Right renal pelvis (tissue), 4 donors: ENCODE results near the gene LDB2. TPM values are rescaled to one million over a fixed set of nuclear protein-coding genes. Genes with fewer than 3 reads are reported as not detected.

ENCODE experiments used
- DNase-seq, 4 donors: peaks; one replicate each; pipeline ENCODE4 v3.0.0-alpha.2; 2013; ENCODE audit warnings: low read depth in 4 of 4, low spot score in 3 of 4, missing footprints in 1 of 4
- polyA plus RNA-seq, 4 donors: library from polyadenylated mRNA; unstranded; fragments of 120-200 nt; gene quantifications; one replicate each; pipeline ENCODE4 v1.2.1, GENCODE V29; 2013; ENCODE audit not compliant: insufficient read length in 4 of 4

The LDB2 gene
- polyA plus RNA-seq, 4 donors = 84.4 to 109 (median 108) TPM

DNA sequence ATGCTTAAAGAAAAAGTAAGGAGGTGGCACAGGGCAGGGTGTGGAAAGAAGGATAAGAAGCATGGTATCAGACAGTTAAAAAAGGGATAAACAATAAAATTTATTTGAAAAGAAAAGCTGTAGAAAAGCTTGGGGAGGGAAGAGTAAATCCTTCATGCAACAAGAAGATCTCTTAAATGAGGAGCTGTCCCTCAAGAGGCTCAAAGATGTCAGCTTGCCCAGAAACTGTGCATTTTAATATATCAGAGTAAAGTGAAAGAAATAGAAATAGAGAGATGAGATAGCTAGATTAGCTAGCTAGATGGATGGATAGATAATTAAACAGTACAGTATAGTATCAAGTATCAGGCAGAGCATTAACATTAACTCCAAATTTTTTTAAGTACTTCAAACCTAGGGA is 170.3 kb downstream of the LDB2 start:
- DNase-seq = no peak

DNA sequence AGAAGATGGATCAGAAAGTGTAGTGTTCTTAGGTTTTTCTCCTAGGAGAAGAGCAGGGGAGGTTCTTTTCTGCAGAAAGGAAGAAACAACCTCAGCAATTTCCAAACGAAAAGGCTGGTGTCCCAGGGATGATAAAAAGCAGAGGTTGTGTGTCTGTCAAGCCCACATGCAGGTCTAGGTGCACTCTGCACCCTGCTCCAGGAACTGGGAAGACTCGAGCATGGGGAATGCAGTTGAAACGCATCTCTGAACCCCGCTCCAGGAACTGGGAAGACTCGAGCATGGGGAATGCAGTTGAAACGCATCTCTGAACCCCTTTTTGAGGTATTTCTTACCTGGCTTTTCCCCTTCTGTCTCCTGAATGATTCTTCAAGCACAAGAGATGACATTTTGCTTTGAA is 171.2 kb downstream of the LDB2 start:
- DNase-seq = no peak

DNA sequence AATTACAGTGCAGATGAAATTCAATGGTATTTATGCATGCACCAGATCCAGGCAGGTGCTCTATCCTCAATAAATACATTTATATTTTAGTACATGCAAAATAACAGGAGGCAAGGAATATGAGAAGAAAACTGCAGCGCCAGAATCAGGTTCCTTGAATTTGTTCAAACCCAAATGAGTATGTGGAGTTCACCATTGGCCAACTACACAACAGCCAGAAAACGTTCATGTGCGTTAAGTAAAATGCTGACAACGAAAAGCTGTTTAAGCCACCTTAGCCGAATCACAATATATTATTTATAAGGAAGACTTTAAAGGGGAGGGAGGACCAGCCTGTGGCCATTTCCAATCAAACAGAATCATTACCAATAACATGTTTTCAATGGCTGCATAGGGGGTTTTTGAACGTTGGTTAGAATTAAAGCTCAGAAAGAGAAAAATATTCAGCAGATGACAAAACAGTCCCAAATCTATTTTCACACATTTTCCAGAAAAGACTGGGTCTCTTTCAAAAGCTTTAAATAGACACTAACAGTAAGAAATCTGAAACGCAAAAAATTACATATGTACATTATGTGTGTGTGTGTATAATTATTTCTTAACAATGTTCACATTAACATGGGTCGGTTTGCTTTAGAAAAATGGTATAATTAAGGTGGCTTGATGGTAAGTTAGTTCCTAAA is 171.9 kb downstream of the LDB2 start:
- no peak for DNase-seq

DNA sequence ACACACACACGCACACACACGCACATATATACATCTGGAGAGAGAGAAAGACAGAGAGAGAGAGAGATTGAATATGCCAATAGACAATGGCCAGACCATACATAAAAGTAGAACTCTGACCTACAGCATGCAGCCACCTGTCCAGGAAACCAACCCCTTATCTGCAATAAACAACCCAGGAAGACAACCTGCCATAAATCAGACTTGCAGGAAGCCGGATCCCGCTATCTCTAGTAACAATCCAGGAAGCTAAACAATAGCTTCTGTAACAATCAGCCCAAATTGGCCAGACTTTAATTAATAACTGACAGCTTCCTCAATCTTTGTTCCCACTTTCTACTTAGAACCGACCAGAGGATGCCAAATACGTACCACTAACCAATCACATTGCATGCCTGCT is 173.2 kb downstream of the LDB2 start:
- DNase-seq = no peak

DNA sequence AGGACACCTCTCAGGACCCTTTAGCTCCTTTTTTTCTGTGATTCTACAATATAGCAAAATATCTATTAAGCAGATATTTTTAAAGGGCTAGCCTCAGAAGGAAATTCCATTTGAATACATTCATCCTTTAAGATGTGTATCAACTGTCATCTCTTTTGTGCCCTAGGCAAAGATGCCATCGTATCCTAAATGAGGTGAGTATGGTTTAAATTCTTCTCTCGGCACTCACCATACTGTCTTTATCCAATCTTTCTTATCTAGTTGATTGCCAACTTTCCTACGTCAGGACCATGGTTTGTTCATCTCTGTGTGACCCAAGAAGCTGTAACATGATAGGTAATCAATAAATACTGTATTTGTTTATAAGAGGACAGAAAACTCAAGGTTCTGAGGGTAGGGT is 176.0 kb downstream of the LDB2 start:
- no peak for DNase-seq

DNA sequence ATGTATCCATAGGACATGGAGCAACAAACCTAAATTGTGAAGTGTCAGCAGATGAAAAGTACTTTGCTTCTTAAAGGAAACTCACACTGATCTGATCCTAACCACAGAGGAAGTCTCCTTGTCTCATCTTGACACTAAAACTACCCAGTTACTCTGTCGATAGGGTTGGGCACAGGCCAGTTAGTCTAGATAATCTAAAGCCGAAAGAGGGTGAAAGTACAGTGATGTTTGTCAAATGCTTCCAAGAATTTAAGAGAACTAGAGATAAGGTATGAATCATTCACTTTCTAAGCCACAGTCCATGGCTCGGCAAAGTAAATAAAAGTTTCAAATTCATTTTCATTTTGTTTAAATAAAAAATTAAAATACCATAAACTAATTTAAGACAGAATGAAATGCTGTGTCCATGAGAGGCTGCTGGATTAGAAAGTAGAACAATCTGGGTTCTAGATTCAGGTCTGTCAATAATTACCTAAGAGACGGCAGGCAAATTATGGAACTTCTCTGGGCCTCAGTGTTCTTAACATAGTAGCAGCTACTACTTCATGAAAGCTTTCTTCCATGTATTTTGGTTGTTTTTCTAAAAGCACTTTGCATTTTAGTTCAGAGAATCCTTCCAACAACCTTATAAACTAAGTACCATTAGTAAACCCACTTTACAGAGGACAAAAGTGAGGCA is 176.7 kb downstream of the LDB2 start:
- no peak for DNase-seq

DNA sequence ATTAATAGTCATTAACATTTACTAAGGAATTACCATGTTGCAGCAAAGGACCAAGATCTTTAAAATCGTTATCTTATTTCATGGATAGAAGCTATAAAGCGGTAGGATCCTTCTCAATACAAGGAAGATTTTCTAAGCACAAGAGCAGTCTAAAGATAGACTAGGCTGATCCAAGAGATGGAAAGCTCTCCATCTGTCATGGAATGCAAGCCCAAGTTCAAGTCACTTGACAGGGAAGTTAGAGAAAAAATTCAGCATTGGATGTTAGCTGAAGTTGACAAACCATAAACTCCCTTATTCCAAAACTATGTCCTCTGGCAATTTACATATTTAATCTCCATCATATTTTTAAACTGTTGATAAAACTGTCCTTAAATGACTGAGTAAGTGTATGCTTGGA is 177.7 kb downstream of the LDB2 start:
- no peak for DNase-seq

DNA sequence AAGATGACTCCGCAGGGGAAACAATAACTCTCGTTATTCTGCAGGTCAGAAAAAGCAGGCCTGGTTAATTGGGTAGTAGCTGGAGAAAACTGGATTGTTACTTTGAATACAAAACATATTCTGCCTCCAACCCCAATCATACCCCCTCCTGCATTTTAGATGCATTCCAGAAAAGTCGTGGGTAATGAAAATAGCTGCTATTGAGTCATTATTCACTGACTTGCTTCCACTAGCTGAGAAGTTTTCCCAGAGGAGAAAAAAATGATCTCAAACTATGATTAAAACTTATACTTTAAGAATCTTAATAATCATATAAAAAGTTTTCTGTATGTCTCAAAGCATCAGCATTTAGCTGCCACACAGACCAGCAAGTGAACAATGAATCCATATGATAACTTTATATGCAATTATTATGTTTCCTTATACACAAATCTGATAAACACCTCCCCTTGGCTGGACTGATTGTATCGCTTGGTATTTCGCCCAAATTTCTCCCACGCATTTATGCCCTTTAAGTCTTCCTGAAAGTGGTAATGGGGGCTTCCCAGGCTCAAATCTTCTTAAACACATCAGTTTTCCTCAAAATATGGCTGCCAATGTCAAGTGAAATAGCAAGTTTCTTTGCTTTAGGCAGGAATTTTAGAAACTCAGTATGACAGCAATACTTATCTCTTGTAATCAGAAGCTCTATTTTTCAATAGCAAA is 181.0 kb downstream of the LDB2 start:
- no peak for DNase-seq

DNA sequence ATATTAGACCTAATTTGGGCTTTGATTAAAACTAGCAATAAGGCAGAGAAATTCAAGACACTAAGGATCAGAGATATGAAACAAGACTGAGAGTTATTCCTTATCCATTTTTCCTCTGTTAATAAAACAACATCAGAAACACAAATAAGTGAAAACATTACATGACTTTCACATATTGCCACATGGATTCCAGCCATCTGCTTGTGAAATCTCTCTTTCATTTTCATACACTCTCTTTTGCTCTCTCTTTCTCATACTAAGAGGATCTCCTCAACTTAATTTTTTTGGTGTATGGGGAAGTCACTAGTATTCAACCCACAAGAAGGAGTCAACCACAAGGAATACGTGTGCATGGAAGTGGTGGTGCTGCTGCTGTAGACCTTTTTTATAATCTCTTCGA is 183.0 kb downstream of the LDB2 start:
- no peak for DNase-seq

DNA sequence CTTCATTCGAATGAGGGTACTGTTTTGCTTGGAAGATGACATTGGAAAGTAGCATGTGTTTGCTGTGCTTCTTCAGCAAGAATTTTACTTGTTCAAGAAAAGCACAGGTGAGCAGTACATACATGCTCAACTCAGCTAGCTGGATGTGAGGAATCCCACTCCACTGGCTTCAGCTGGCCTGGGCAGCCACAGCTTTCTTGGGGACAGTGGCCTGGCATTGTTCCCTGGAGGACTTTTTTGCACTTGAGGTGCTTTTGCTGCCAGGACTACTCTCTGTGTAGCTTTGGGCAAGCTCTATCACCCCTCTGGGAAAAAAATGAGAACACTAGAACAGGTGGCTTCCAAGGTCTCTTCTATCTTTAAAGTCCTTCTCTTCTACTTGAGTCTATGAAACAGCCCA is 184.3 kb downstream of the LDB2 start:
- no peak for DNase-seq

DNA sequence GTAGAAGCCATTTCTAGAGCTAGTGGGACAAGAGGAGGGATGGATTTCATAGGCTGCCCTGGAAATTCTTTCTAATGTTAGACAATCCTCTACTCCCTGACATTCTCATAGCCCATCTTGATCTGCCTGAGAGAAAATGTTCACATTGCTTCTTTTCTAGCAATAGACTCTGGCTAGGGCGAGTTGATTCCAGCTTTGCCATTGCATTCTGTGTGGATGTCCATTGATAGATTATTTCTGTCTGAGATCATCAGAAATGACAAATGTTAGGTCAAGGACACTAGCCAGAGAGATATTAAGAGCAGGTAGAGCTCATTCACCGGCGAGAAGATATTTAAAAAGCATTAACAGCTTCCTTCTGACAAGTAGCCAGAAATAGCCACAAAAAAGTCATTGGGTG is 184.7 kb downstream of the LDB2 start:
- no peak for DNase-seq

DNA sequence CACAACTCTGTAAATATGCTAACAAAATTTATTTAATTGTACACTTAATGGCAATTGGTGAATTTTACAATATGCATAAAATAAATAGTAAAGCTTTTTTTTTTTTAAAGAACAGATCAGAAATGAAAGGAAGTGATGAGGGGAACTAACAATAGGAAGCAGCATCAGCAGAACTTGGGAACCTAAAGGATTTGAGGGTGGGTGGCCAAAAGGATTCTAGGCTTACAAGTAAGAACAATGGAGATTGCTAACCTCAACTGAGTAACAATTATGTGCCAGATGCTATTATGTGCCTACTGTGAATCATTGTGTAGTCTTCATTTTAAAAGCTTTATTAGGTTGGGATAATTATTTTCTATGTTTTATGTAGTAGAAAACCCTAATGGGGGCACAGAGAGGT is 185.2 kb downstream of the LDB2 start:
- DNase-seq = no peak

DNA sequence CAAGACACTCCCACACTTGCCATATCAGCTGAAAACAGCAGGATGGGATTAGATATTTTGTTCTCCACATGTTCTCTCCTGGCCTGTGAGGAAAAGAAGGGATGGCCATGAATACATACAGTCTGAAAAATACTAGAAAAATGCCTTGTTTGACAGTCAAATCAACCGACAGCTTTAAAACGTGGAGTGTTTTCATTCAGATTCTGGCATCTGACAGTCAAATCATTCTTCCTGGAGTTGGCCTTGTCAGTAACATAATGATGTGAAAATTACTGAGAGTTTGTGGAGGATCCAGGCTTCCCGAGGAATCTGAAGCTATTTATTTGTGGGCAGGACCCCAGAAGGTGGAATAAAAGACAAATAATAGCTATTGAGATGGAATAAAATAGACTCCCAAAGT is 188.2 kb downstream of the LDB2 start:
- DNase-seq = no peak

DNA sequence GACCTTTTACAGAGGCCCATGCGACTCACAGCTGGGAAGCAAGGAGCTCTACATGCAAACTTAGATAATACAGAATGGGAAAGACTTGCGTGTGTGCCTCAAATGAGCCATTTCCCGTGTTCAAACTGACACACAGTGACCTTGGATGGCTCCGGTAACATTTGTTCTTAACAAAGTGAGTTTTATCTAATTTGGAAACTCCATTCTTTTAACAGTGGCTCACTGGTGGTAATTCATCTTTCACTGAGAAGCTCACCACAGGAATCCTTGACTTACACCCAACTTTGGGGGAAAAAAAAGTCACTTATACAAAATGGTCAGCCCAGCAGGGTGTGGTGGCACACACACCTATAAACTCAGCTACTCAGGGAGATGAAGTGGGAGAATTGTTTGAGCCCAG is 190.6 kb downstream of the LDB2 start:
- no peak for DNase-seq

DNA sequence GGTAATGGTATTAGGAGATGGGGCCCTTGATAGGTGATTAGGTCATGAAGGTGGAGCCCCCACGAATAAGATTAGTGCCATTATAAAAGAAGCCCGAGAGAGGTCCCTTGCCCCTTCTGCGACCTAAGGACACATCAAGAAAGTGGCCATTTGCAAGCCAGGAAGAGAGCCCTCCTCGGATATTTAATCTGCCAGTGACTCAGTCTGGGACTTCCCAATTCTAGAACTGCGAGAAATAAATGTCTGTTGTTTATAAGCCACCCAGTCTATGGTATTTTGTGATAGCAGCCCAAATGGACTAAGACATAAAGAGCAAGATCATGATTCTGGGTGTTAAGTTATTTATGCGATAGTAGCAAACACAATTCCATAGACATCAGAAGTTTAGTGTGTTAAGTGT is 192.2 kb downstream of the LDB2 start:
- no peak for DNase-seq

DNA sequence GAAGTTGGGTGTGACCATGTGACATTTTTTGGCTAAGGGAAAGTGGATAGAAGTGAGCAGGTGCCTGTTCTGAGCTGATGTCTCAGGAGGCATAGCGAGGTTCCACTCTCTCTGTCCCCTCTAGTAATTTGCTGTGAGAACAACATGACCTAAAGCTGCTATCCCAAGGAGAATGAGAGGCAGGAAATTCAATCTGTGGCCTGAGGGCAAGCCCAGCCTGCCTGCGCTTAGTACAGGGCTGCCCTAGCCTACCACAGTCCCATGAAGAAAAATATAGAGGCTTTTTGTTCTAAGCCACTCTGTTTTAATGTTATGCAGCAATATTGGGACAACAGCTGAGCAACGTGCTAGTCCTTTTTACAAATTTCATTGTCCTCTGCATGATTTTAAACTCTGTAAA is 193.1 kb downstream of the LDB2 start:
- DNase-seq = no peak

DNA sequence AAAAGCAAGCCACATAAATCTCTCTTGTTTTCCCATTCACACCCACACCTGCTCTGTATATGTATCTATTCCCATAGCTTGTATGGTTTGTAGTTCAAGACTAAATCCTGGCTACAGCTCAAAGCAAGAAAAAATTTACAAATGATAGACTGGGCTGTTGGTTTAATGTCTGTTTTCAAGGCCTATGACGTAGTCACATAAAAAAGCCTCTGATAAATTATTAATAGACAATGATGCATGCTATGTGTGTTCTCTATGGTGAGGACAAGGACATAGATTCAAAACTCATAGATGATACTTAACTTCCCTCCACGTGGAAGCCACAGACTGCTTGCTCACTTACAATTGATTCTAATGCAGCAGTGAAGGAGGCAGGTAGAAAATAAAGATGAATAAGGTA is 194.0 kb downstream of the LDB2 start:
- DNase-seq = no peak

DNA sequence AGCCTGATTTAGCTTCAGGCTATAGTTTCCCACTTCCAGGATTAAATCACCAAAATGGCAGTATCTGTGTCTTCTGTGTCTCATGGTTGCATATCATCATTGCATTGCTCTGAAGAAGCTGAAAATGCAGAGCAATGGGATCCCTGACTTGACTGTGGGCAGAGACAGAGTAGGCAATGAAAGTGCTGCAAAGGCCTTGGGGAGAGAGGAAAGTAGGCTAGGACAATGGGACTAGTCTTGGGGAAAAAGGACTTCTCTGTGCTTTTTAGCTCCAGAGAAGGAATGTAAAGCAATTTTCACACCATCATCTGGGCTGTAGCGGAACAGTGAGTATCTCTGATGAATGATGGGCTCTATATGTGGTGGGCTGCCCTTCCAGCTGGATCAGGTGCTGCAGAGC is 202.5 kb downstream of the LDB2 start:
- DNase-seq = no peak

DNA sequence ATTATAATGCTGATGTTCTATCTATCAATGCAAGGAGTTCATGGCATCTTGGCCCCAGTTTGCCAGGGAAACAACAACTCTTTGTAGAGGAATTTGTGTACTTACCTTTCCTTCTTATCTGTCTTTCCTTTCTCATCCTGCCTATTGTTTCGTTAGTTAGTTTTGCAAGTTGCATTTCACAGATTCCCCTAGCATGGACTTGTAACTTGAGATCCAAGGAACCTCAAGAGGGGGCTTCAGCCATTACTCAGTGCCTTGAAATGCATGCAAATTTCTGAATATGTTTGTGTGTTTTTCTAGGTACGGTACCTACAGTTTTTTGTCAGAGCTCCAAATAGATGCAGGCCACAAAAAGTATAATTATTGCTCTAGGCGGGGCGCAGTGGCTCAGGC is 203.6 kb downstream of the LDB2 start:
- DNase-seq = no peak

DNA sequence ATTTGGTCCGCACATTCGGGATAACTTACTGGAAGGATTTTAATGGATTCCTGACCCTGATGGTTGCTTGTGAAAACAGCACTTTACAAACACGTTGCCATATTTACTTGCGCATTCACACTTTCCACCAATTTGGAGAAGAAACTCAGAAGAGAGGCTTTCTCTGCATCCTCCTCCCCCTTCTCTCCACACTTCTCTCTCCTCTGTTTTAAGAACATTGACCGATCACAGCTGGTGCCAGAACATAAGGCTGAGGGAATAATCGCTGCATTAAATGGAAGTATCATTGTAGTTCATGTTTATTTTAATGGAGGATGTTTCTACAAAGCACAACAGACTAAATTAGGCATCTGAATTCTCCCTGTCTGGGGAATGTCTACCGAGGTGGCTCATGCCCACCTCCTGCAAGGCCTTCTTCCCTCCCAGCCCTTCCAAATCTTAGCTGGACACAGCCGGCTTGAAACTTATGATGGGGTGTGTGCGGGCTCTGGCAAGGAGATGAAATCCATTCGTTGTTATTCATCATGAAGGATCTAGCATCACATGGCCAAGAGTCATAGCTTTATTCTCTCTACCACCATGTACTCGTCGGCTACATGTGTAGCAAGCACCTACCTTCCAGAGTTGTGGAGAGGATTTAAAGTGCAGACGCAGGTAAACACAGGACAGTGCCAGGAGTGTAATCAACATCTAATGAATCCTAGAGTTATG is 204.1 kb downstream of the LDB2 start:
- peak in 2 of 4 donors; percentile 48 to 56 for DNase-seq

DNA sequence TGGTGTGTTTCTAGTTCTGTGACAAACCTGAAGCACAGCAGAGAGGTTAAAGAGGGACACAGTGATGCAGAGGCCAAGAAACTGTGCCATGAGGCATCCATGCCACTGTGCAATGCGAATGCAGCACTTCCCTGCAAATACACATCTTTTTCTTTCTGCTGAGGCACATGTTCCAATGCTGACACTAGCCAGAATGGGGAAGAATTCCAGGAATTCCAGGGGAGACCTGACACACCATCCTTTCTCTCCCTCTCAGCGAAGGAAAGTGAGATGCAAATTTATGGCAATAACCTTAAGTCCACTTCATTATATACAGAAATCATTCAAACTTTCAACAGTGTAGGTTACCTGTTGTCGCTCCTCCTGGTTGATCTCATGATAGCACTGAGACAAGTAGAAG is 204.8 kb downstream of the LDB2 start:
- DNase-seq = no peak
